Upper lobe of left lung (tissue), 6 donors: Measurements from ENCODE around the gene NANOS2. TPM values are rescaled to one million over a fixed set of nuclear protein-coding genes. Genes with fewer than 3 reads are reported as not detected.
A peak's percentile ranks its signal among the peaks of the same experiment; 100 is the strongest.

ENCODE experiments used
- ATAC-seq, 2 donors: fragments of 200-7000 bp; cut with Tn5 transposase; one replicate each; pipeline ENCODE4 v1.9.1; 2022; ENCODE audit warnings: mild to moderate bottlenecking in 2 of 2, moderate library complexity in 2 of 2; ENCODE audit not compliant: low FRiP score in 2 of 2
- DNase-seq, 2 donors: peaks; one replicate each; pipeline ENCODE4 v3.0.0-alpha.2; 2019 to 2020
- H3K27ac ChIP-seq, 4 donors: fragments of 200-600 bp; sonication (generic); one replicate each; pipeline ENCODE4 v1.5.1; 2016 to 2019
- H3K27me3 ChIP-seq, 4 donors: fragments of 200-600 bp; sonication (generic); one replicate each; pipeline ENCODE4 v1.5.1; 2017 to 2019
- H3K36me3 ChIP-seq, 4 donors: fragments of 200-600 bp; sonication (generic); one replicate each; pipeline ENCODE4 v1.5.1; 2016 to 2019
- H3K4me1 ChIP-seq, 4 donors: fragments of 200-600 bp; sonication (generic); one replicate each; pipeline ENCODE4 v1.5.1; 2018 to 2019
- H3K4me3 ChIP-seq, 4 donors: fragments of 200-600 bp; sonication (generic); one replicate each; pipeline ENCODE4 v1.5.1; 2017 to 2019; ENCODE audit warnings: mild to moderate bottlenecking in 2 of 4, moderate library complexity in 1 of 4
- H3K9me3 ChIP-seq, 4 donors: fragments of 200-600 bp; sonication (generic); one replicate each; pipeline ENCODE4 v1.5.1; 2018 to 2019
- CTCF ChIP-seq, 6 experiments: fragments of 450-650 bp in 4 of 6; fragments of 200-600 bp in 2 of 6; sonication (generic) in 2 of 6; IDR thresholded peaks; one replicate each; pipeline ENCODE4 v1.5.1; 2016 to 2019; ENCODE audit warnings: antibody characterized with exemption in 6 of 6
- EP300 ChIP-seq, 4 donors: sonication (generic); formaldehyde crosslinking; IDR thresholded peaks; one replicate each; pipeline ENCODE4 v1.5.1; 2017; ENCODE audit warnings: antibody characterized with exemption in 4 of 4, control low read depth in 2 of 4
- POLR2A ChIP-seq, 4 donors: fragments of 450-650 bp; IDR thresholded peaks; one replicate each; pipeline ENCODE4 v1.5.1; 2016 to 2017; ENCODE audit warnings: antibody characterized with exemption in 4 of 4, mild to moderate bottlenecking in 2 of 4
- POLR2AphosphoS5 ChIP-seq, 2 donors: sonication (generic); formaldehyde crosslinking; IDR thresholded peaks; one replicate each; pipeline ENCODE4 v1.5.1; 2017; ENCODE audit warnings: antibody characterized with exemption in 2 of 2
- WGBS, 2 donors: methylation state at CpG; one replicate each; pipeline ENCODE4 v1.1.5; 2017 to 2018; 5-methylcytosine and 5-hydroxymethylcytosine counted together
- total RNA-seq, 6 donors: library from RNA; depleted of rRNA in 4 of 6; stranded (reverse); fragments of >200 nt in 4 of 6; gene quantifications; one replicate each; pipeline versions ENCODE4 v1.1.0 to v1.2.1, GENCODE V29; 2016 to 2021
- donor health status: DM: no; HTN: no; CAD: no; lungs with moderate emphysema.
- donor health status: DM: no; HTN: yes; CAD: no; lungs with severe emphysema.

Gene NANOS2
- total RNA-seq, 6 donors from 2014 or later = not detected

DNA sequence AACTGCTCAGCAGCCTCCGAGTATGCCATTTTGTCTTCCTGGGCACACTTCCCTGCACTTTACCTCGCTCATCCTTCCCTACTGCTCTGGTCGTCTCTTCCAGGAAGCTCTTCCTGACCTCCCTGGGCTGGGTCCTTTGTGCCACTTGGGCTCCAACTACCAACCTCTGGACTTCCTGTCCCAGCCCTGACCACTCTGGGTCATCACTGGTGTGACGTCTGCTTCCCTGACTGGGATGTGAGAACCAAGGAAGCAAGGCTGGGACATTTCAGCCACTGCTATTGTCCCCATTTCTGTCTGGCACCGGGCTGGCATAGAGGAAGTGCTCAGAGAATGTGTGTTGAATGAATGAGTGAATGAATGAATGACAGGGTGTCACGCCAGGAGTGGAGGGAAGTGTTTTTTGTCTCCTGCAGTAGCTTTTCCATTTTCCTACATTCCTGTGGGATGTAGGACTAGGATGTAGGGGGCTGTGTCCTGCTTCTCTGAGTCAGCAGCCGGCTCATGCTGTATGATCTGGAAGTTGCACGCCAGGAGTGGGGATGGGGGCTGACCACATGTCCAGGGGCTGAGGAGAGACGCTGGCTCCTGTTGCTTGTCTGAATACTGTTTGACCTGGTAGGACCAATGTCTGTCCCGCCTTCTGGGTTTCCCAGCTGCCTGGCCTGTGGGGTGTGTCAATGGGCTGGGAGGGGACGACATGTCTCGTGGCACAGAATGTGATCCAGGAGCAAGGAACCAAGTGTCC is 44.4 kb upstream of the NANOS2 start:
- ATAC-seq (peak in 1 of 2 donors; percentile 38), DNase-seq (peak in 1 of 2 donors; percentile 30)

GRCh38 chr19:45958320-45958719 is 43.7 kb upstream of the NANOS2 start:
- no peak overlapping the region for H3K4me3 ChIP-seq
- H3K36me3 ChIP-seq = no peaks in the 10 kb centered on the region
- WGBS, 2 donors = 77 to 94% methylated on average over 6 of the region's 6 CpGs
- TF ChIP-seq POLR2A (IDR thresholded peaks at IDR 0.05) (no peak), CTCF (IDR thresholded peaks at IDR 0.05) (no peak), EP300 (IDR thresholded peaks at IDR 0.05) (no peak), POLR2AphosphoS5 (IDR thresholded peaks at IDR 0.05) (no peak)
- ATAC-seq (no peak), DNase-seq (no peak)
- no peaks in the 10 kb centered on the region for H3K27me3 ChIP-seq
- peaks cover 35 to 56% (median 45%) of the 10 kb centered on the region in 4 donors for H3K4me1 ChIP-seq
- no peaks in the 10 kb centered on the region for H3K9me3 ChIP-seq
- peak overlapping the region; percentile 74 to 87 (median 80) for H3K27ac ChIP-seq

More for the DNA sequence above, 44.4 kb upstream of the NANOS2 start:
- Histone ChIP-seq H3K4me1 (peaks cover 29 to 51% (median 39%) of the 10 kb centered on the region in 4 donors), H3K9me3 (no peaks in the 10 kb centered on the region), H3K27ac (peak overlapping the region; percentile 74 to 87 (median 80)), H3K27me3 (no peaks in the 10 kb centered on the region), H3K36me3 (no peaks in the 10 kb centered on the region), H3K4me3 (no peak overlapping the region)
- 56 to 62% methylated on average over 12 of the region's 12 CpGs for WGBS, 2 donors
- TF ChIP-seq EP300 (IDR thresholded peaks at IDR 0.05) (peak in 2 of 4 donors; percentile 73 to 75), POLR2AphosphoS5 (IDR thresholded peaks at IDR 0.05) (peak; percentile 30 to 36), POLR2A (IDR thresholded peaks at IDR 0.05) (no peak)

DNA sequence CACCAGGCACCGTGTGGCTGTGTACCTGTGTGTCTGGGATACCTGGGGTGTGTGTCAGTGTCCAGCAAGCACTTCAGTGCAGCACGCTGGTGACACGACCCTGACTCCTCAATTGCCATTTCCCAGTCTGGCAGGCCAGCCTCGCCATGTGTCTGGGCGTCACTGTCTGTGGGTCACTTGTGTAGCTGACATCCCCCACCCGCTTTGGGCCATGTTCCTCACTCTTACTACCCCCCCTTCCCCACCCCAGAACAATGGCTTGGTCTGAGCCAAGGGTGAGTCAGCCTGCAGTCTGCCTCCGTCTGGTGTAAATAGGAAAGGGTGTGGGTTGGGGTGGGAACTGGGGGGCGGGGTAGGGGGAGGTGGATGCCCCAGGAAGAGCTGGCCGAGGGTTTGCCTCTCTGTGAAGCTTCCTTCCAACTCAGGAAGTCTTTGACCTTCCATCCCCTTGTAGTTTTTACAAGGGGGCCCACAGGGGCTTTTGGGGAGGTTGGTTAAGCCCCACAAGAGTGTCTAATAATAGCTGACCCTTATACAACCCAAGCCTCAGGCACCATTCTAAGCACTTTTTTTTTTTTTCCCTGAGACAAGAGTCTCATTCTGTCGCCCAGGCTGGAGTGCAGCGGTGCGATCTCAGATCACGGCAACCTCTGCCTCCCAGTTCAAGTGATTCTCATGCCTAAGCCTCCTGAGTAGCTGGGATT is 41.5 kb upstream of the NANOS2 start:
- H3K27me3 ChIP-seq = no peaks in the 10 kb centered on the region
- H3K9me3 ChIP-seq = no peaks in the 10 kb centered on the region
- 26 to 28% methylated on average over 13 of the region's 13 CpGs for WGBS, 2 donors
- peak overlapping the region; percentile 71 to 83 (median 80) for H3K27ac ChIP-seq
- ATAC-seq = peak in 1 of 2 donors; percentile 73
- no peak overlapping the region for H3K4me3 ChIP-seq
- peak; percentile 62 to 70 for TF ChIP-seq POLR2AphosphoS5 (IDR thresholded peaks at IDR 0.05)
- TF ChIP-seq POLR2A (IDR thresholded peaks at IDR 0.05) = peak in 1 of 4 donors; percentile 17
- TF ChIP-seq EP300 (IDR thresholded peaks at IDR 0.05) = peak in 3 of 4 donors; percentile 35 to 84 (median 67)
- TF ChIP-seq CTCF (IDR thresholded peaks at IDR 0.05) = no peak
- H3K4me1 ChIP-seq = peaks cover 41 to 63% (median 49%) of the 10 kb centered on the region in 4 donors
- peaks cover 0 to 9% (median 0%) of the 10 kb centered on the region in 4 donors for H3K36me3 ChIP-seq
- DNase-seq = peak in 1 of 2 donors; percentile 57

GRCh38 chr19:45954156-45954555 is 39.6 kb upstream of the NANOS2 start:
- Histone ChIP-seq H3K9me3 (no peaks in the 10 kb centered on the region), H3K27me3 (no peaks in the 10 kb centered on the region), H3K4me3 (no peak overlapping the region), H3K4me1 (peaks cover 34 to 48% (median 39%) of the 10 kb centered on the region in 4 donors), H3K36me3 (peaks cover 0 to 21% (median 0%) of the 10 kb centered on the region in 4 donors), H3K27ac (peak overlapping the region; percentile 36 to 81 (median 76))
- DNase-seq (no peak), ATAC-seq (peak in 1 of 2 donors; percentile 2)
- 23 to 24% methylated on average over 5 to 9 of the region's 9 CpGs for WGBS, 2 donors
- no peak for TF ChIP-seq CTCF (IDR thresholded peaks at IDR 0.05)
- no peak for TF ChIP-seq POLR2AphosphoS5 (IDR thresholded peaks at IDR 0.05)
- no peak for TF ChIP-seq EP300 (IDR thresholded peaks at IDR 0.05)
- TF ChIP-seq POLR2A (IDR thresholded peaks at IDR 0.05) = no peak

- no peak for DNase-seq
- H3K36me3 ChIP-seq = peaks cover 0 to 21% (median 0%) of the 10 kb centered on the region in 4 donors
- H3K4me1 ChIP-seq = peaks cover 30 to 45% (median 39%) of the 10 kb centered on the region in 4 donors
- H3K4me3 ChIP-seq = no peak overlapping the region
- no peaks in the 10 kb centered on the region for H3K27me3 ChIP-seq
- 84 to 86% methylated on average over 6 to 8 of the region's 8 CpGs for WGBS, 2 donors
- no peaks in the 10 kb centered on the region for H3K9me3 ChIP-seq
- H3K27ac ChIP-seq = peak overlapping the region; percentile 36 to 81 (median 76)
- TF ChIP-seq EP300 (IDR thresholded peaks at IDR 0.05) (no peak), POLR2A (IDR thresholded peaks at IDR 0.05) (no peak), POLR2AphosphoS5 (IDR thresholded peaks at IDR 0.05) (no peak), CTCF (IDR thresholded peaks at IDR 0.05) (no peak)
- no peak for ATAC-seq
These were observed 39.1 kb upstream of the NANOS2 start for GRCh38 chr19:45953676-45954075.
